ENCODE measurements around the gene ZNF431.

GRCh38 chr19:21221693-21222092, 79.9 kb downstream of the ZNF431 start:
- TF ChIP-seq POLR2A (IDR thresholded peaks at IDR 0.05): no peak
- TF ChIP-seq, protein P1, sequence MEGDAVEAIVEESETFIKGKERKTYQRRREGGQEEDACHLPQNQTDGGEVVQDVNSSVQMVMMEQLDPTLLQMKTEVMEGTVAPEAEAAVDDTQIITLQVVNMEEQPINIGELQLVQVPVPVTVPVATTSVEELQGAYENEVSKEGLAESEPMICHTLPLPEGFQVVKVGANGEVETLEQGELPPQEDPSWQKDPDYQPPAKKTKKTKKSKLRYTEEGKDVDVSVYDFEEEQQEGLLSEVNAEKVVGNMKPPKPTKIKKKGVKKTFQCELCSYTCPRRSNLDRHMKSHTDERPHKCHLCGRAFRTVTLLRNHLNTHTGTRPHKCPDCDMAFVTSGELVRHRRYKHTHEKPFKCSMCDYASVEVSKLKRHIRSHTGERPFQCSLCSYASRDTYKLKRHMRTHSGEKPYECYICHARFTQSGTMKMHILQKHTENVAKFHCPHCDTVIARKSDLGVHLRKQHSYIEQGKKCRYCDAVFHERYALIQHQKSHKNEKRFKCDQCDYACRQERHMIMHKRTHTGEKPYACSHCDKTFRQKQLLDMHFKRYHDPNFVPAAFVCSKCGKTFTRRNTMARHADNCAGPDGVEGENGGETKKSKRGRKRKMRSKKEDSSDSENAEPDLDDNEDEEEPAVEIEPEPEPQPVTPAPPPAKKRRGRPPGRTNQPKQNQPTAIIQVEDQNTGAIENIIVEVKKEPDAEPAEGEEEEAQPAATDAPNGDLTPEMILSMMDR (IDR thresholded peaks at IDR 0.05): no peak
